NCI-H2029 (cell line): ENCODE data around the gene PPP2R2D.
"Not testable (repeated sequence)": the region's sequence is repeated elsewhere in the genome, so short reads cannot be mapped to it uniquely, and the experiment has no call there.

Experiments
- DNase-seq: peaks from one replicate; lab custom pipeline; 2025; lab: John Stamatoyannopoulos, UW

Gene PPP2R2D

DNA sequence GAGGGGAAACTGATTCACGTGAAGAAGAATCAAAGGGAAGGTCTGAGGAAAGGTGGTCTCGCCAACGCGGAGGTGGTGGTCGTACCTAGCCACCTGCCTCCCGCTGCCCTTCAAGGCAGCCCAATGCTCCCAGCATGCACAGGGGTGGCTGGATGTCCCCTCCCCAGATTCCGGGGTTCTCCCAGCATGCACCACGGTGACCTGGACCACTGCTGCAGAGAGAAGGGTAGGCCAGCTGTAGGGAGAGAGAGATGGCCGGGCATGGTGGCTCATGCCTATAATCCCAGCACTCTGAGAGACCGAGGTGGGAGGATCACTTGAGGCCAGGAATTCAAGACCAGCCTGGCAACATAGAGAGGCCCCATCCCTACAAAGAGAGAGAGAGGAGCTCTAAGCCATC, 32.4 kb upstream of the PPP2R2D start:
- no peak for DNase-seq

DNA sequence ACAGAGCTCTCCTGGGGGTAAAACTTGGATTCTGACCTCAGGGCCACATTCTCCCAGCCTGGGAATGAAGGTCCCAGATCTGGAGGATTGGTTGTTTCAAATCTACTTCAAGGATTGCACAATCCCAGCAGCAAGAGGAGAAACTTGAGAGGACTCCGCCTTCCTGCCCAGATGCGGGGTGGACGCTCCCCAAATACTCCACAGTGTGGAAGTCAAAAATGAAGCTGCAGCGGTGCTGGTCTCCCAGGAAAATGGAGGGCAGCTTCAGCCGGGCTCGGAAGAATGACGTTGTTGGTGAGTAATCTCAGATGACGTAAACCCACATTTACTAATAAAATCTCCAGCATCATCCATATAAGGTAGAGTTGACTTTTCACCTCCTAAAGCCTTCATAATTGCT, 31.5 kb upstream of the PPP2R2D start:
- DNase-seq = no peak

DNA sequence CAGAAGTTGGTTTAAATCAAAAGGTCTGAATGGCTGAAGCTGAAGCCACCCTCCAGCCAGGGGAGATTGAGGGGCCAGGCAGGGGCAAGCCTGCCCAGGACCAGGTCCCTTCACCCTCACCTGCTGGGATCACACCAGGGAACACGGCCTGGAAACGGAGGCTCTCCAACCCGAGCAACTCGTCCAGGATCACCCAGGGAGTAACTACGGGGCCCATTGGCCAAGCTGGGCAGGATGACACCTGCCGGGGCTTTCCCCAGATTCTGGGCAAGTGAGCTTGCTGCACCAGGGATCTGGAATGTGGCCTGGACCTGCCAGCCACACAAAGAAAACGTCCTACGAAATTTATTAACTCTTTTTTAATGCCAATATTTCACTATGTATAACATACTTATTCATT, 30.4 kb upstream of the PPP2R2D start:
- DNase-seq = no peak

DNA sequence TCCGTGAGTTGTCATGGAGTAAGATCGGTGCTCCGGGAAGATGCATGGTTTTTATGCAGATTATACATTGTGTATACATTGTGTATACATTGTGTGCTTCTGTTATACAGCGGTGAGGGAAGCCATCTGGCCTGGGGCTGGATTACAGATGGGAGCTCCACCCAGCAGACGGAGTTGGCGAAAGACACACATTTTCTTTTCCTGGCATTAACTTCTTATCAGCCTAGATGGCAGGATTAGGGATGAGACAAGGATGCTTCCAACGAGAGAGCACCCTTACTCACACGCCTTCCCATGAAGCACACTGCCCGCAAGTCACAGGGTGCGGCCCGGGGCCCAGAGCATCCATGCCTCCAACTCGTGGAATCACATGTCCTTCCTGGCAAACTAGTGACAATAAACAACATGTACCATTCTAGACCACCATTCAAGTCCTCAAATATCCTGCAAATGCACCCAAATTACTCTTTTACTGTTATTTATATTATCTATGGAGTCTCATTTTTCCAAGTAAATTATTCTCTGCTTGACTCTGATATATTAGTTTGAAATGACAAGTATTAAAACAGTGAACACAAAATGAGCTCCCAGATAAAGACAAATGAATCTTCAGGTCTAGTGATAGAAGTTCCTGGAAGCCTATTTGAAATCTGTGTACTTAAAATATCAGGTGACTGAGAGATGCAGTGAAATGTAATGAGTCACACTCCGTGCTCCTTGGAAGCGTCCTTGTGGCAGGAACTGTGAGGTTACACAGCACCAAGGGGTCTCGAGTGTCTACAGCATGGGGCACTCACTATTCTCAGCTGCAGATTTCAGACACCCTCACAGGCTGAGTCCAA, 29.8 kb upstream of the PPP2R2D start:
- DNase-seq = no peak

DNA sequence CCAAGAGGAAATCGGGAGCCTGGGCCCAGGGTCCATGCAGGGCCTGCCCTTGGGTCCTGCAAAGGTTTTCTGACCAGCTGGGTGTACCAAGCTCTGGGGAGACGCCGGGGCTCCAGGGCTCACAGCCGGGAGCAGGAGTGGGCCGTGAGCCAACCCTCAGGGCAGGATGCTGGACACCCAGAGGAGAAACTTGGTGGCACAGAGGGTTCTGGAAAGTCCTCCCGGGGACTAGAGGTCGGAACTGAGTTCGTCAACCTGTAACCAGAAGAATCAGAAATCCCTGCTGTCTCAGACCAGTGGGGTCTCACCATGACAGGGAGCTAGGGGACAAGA, 29.2 kb upstream of the PPP2R2D start:
- no peak for DNase-seq

- DNase-seq = no peak
Measured at GRCh38 chr10:131872011-131872826, 28.6 kb upstream of the PPP2R2D start.

DNA sequence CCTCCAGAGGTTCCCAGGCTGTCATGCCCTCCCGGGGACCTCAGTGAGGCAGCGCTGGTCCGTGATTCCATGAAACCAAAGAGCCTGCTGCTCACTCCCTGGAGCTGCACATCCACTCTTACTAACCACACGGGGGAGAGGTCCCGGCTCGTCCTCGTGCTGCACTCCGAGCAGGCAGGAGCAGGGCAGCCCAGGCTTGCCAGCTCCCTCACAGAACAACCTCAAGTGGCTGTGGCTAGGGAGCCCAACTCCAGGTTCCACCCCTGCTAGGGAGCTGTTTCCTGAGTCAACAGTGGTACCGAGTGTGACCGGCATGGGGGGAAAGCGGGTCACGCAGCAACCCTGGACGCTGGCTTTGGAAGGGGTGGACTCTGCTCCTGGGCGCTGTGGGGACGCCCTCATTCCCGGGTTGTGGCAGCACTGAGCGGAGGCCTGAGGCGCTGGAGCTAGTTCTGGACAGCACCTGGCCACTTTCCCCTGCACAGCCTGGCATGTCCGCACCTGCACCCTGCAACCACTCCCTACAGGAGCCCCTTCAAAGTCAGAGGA, 27.9 kb upstream of the PPP2R2D start:
- DNase-seq = no peak

DNA sequence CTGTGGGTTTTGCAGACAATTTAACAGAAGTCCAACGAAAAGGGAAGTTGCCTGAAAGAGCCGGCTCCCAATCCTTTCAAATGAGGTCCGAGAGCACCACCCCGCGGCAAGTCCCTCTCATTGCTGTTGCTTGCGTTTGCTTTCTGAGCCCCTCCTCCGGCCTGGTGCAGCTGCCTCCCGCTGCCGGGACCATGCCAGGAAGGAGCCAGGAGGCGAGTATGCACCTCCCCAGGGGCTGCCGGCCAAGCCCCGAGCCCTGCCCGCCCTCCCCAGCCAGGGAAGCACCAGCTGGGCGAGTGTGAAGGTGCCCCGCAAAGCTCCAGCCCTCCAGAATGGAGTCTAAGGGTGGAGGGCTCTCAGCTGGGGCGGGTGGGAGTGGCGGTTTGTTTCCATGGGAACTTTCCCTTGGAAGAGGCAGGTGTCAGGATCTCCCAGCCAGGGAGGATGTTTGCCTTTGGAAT, 25.8 kb upstream of the PPP2R2D start:
- DNase-seq = peak; percentile 69

DNA sequence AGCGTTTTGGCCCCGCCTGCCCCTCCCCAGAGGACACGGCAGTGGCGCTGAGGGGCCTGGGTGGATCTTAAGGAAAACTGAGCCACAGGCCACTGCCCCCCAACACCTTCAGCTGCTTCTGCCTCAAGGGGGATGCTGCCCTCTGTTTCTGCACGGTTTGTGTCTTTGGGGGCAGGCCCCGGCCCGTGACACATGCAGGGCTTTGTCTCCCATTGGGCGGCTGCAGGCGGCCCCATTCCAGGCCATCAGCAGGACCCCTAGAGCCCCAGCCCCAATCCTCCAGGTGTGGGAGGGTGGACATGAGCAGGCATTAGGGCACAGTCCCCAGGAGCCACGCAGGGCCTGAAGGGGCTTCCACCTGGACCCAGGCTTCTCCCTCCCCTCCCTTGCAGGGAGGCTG, 25.3 kb upstream of the PPP2R2D start:
- no peak for DNase-seq

DNA sequence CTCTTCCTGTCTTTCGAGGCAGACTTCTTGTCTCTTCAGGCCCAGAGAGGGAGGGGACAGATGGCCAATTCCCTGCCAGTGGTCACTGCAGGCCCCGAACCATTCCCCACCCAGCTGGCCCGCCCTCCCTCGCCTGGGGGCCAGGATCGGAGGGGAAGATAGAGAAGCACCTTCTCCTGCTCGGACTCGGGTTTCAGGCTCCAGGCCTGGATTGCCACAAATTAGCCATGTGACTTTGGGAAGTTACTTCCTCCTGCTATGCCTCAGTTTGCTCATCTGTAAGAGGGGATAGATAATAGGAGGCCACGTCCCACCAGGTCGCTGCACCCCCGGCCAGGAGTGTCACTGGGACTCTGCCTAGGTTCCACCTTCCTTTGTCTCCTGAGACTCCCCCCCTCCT, 24.8 kb upstream of the PPP2R2D start:
- DNase-seq = no peak

DNA sequence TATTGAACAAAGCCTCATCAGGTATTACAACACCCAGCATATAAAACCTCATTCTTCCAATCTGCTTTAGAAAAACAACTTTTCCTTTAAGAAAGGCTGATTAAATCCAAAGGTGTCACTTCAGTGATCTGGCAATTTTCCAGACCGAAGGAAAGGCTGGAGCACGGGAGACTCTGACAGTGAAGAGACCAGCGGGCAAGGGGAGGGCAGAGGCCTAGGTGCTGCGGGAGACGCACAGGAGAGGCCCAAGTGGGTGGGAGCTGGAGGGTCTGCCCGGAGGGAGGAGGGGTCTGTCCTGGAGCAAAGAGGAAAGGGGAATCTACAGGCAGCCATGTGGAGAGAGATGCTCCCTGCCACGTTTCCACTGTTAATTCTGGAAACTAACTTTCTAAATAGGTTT, 24.3 kb upstream of the PPP2R2D start:
- no peak for DNase-seq

DNA sequence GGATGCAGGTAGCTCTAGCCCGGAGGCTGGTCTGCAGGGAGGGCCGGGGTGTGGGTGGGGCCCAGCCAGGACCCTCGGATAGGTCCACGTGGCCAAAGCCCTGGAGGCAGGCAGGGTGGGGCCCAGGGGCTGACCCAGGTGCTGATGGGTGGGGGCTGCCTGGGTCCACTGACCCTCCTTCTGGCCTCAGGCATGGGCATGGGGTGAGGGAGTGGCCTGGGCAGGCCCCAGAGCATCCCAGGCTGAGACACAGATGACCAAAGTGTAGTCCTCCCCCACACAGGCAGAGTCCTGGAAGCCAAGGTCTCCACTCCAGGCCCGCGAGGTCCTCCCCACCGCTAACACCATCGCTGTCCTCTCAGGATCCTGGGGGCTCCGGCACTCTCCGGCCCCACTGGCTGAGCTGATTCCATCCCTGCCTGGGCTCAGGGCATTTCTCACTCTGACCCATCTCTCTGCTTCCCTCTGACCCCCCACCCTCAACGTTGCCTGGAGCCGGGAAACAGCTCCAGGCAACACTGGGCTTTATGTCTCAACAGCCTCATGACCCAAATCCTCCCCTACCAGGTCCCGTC, 20.7 kb upstream of the PPP2R2D start:
- DNase-seq = no peak

GRCh38 chr10:131881104-131881880, 19.5 kb upstream of the PPP2R2D start:
- DNase-seq = no peak

- no peak for DNase-seq
Measured at GRCh38 chr10:131882151-131882550, 18.7 kb upstream of the PPP2R2D start.

GRCh38 chr10:131882590-131883451, 18.0 kb upstream of the PPP2R2D start:
- no peak for DNase-seq

- not testable (repeated sequence) for DNase-seq
Measured at GRCh38 chr10:131883621-131884393, 17.0 kb upstream of the PPP2R2D start.

DNA sequence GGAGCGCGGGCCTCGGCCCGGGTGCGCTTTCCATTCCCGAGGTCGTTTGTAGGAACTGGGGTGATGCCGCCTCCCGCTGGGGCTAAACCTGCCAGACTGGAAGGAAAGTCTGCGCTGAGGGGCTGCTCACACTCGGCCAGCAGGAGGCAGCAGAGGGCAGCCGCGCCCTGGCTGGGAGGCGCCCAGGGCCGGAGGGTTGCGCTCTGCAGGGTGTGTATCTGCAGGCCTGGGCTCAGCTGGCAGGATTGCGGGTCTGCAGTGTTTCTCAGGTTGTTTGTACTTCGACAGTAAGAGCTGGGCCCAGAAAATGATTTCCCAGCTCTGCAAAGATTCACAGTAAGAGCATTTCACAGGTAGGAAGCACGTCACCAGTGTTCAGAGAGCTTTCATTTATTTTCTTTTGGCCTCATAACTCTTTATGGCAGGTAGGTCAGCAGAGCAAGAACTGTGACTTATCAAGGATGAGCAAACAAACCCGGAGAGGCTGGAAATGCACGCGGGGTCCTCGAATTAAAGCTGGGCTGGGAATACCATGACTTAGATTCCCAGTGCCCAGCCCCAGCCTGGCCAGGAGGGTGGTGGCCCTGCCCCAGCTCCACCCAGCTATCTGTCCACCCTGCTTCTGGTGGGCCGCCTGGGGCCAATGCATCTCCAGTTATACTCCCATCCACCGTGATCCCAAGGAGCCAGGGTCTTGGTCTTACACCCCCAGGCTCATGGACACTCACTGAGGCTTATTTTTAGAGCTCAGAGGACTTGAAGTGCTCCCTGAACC, 15.2 kb upstream of the PPP2R2D start:
- no peak for DNase-seq

GRCh38 chr10:131886237-131886636, 14.6 kb upstream of the PPP2R2D start:
- no peak for DNase-seq

DNA sequence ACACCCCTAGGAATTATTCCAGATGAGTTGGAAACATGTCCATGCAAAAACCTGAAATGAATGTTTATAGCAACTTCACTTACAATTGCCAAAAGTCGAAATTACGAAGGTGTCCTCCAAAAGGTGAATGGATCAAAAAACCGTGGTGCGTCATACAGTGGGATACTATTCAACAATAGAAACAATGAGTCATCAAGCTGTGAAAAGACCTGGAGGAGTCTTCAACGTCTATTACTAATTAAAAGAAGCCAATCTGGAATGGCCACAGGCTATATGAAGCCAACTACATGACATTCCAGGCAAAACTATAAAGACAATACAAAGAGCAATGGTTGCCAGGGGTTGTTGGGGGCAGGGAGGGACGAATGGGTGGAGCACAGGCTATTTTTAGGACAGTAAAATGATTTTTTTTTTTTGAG, 12.6 kb upstream of the PPP2R2D start:
- DNase-seq = no peak
